ENCODE results near the gene TASP1.

TASP1 gene

DNA sequence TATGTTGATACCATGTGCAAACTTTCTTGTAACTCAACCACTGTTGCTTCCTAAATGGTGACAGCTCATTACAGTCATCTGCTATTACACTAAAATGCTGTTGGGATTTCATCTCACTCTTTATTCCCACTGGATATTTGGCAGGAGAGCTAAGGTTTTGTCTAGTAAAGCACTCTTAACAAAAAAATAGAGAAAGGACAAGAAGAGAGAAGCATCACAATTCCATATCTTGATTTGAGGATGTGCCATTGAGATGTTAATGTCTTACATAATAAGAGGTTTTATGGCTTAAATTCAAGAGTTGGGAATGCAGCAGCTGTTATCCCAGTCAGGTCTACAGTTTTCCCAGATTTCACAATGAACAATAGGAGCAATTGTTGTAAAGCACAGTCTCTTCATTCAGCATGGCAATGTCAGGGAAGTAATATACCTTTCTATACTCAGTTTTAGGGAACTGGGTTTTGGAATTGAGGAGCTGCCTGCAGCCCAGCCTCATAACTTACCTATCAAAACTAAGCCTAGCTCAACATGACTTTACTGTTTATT is 282.7 kb downstream of the TASP1 start:
- Mint-ChIP-seq H3K27me3 (no peaks in the 10 kb centered on the region), H3K36me3 (ENCODE audit: insufficient read depth) (no peaks in the 10 kb centered on the region), H3K4me1 (no peaks in the 10 kb centered on the region), H3K27ac (ENCODE audit: low read depth) (no peak overlapping the region), H3K9me3 (peaks cover 11% of the 10 kb centered on the region), H3K4me3 (no peak overlapping the region)
- DNase-seq (ENCODE audit: low spot score in 2 of 2) (no peak), ATAC-seq (replicated peaks; ENCODE audit: extremely low read depth, poor library complexity, severe bottlenecking) (no peak)

- Mint-ChIP-seq H3K9me3 (peaks cover 6% of the 10 kb centered on the region), H3K27me3 (no peaks in the 10 kb centered on the region)
- DNase-seq (ENCODE audit: low spot score in 2 of 2): no peak
Measured at GRCh38 chr20:13355411-13355810, 283.3 kb downstream of the TASP1 start.

DNA sequence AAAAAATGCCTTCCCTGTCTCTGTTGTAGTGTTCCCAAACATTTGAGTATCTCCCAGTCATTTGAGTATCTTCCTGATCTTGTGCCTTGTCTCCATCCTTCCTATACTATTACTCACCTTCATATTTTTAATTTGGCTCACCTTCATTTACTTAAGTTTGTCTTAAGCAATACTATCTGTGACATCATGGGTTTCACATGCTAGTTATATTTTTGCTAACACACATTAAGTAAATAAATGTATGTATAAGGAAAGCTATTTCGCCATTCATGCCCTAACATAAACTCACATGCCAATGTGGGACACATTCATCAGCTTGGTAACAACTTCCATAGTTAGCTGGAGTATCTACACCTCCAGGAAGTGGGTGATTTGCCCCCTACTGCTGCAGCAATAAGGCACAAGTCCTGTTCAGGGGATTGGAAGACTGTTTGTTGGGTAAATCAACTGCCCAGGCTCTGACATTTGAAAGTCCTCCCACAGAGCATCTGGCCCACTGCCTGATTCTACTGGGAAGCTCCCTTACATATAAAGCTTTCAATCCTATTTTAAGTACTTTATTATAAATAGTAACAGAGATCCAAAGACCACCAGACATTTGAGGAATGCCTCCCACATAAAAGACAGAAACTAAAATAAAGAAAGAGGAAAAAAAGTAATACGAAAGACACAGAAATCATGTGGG is 285.3 kb downstream of the TASP1 start:
- Mint-ChIP-seq H3K4me3 (no peak overlapping the region), H3K36me3 (ENCODE audit: insufficient read depth) (no peaks in the 10 kb centered on the region), H3K9me3 (peaks cover 5% of the 10 kb centered on the region), H3K27ac (ENCODE audit: low read depth) (no peak overlapping the region), H3K4me1 (no peaks in the 10 kb centered on the region), H3K27me3 (no peaks in the 10 kb centered on the region)
- no peak for ATAC-seq (replicated peaks; ENCODE audit: extremely low read depth, poor library complexity, severe bottlenecking)
- no peak for DNase-seq (ENCODE audit: low spot score in 2 of 2)

More at GRCh38 chr20:13355411-13355810, 283.3 kb downstream of the TASP1 start:
- no peak overlapping the region for H3K27ac Mint-ChIP-seq (ENCODE audit: low read depth)
- H3K4me1 Mint-ChIP-seq: no peaks in the 10 kb centered on the region
- no peak overlapping the region for H3K4me3 Mint-ChIP-seq
- ATAC-seq (replicated peaks; ENCODE audit: extremely low read depth, poor library complexity, severe bottlenecking): no peak
- H3K36me3 Mint-ChIP-seq (ENCODE audit: insufficient read depth): no peaks in the 10 kb centered on the region

DNA sequence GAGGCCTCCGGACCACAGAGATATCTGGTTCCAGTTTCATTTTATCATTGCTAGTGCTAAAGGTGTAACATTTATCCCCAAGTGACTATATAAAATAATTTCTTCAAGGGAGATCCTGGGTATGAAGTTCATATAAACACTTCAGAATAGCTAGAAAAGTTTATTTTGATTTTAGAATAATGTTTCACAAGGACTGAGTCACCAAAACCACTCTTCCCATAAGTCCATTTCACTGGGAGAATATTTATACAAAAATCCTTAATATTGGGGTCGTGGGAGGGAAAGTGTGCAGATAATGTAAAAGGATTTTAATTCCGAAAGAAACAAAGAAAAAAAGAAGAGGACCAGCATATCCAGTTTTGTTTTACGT is 289.5 kb downstream of the TASP1 start:
- Mint-ChIP-seq H3K9me3 (no peaks in the 10 kb centered on the region), H3K4me3 (no peak overlapping the region), H3K4me1 (no peaks in the 10 kb centered on the region), H3K27me3 (peaks cover 7% of the 10 kb centered on the region), H3K36me3 (ENCODE audit: insufficient read depth) (no peaks in the 10 kb centered on the region), H3K27ac (ENCODE audit: low read depth) (no peak overlapping the region)
- DNase-seq (ENCODE audit: low spot score in 2 of 2) (no peak), ATAC-seq (replicated peaks; ENCODE audit: extremely low read depth, poor library complexity, severe bottlenecking) (no peak)

- ATAC-seq (replicated peaks; ENCODE audit: extremely low read depth, poor library complexity, severe bottlenecking) (no peak), DNase-seq (ENCODE audit: low spot score in 2 of 2) (no peak)
- H3K9me3 Mint-ChIP-seq: peaks cover 3% of the 10 kb centered on the region
- H3K36me3 Mint-ChIP-seq (ENCODE audit: insufficient read depth): no peaks in the 10 kb centered on the region
- H3K27ac Mint-ChIP-seq (ENCODE audit: low read depth): no peak overlapping the region
- peaks cover 7% of the 10 kb centered on the region for H3K27me3 Mint-ChIP-seq
- no peaks in the 10 kb centered on the region for H3K4me1 Mint-ChIP-seq
- H3K4me3 Mint-ChIP-seq: no peak overlapping the region
Measured at GRCh38 chr20:13348311-13349234, 290.2 kb downstream of the TASP1 start.

DNA sequence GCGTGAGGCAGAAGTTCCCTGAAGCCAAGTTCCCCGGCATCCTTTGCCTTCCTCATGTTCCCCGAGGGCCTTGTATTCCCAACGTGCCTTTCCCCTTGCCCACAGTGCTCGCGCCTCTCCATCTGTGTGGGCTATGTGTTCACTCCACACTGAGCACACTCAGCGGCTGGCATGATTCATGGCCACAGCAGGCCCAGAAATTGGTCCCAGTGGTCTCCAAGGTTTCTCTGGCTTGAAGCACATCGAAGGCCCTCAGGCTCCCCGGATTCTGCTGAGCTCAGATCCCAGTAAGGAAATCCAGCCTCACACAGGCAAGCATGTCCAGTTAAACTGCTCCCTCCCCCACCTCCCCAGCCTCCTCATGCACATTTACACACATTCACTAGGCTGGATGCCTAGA is 294.1 kb downstream of the TASP1 start:
- Mint-ChIP-seq H3K27ac (ENCODE audit: low read depth) (no peak overlapping the region), H3K36me3 (ENCODE audit: insufficient read depth) (no peaks in the 10 kb centered on the region), H3K27me3 (peaks cover 7% of the 10 kb centered on the region), H3K4me1 (no peaks in the 10 kb centered on the region), H3K4me3 (no peak overlapping the region), H3K9me3 (peaks cover 3% of the 10 kb centered on the region)
- ATAC-seq (replicated peaks; ENCODE audit: extremely low read depth, poor library complexity, severe bottlenecking) (no peak), DNase-seq (ENCODE audit: low spot score in 2 of 2) (no peak)

DNA sequence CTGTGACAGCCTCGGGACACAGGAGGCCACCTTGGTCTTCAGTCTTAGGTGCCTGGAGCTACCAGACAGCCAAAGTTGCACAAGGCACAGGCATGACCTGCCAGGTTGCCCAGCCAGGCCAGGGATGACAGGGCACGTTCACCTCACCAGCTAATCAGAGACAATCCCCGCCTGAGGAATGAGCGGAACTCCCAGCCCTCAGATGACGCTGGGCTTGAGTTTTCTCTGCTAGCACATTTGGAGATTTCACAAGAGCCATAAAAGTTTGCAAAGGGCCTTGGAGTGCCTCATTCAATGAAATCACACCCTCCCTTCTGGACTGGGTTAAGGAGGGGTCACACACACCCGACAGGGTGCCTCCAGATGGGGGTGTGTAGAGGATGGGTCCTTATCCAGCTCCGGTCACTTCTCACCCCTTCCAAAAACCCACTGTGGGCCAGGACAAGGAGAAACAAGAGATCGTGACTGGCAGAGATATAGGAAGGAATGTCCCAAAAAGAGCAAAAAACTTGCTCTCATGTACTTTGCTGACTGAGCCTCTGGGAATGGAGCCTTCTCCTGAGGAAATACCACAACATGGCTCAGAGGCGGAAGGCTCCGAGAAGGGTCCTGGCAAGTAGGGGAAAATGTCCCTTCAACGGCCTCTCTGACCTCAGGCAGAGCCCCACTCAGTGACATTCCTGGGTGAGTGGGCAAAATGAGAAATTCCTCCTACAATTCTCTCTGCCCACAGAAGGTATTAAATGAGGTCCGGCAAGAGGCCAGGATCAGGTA is 296.1 kb downstream of the TASP1 start:
- H3K36me3 Mint-ChIP-seq (ENCODE audit: insufficient read depth): no peaks in the 10 kb centered on the region
- peaks cover 7% of the 10 kb centered on the region for H3K27me3 Mint-ChIP-seq
- H3K27ac Mint-ChIP-seq (ENCODE audit: low read depth): no peak overlapping the region
- peaks cover 3% of the 10 kb centered on the region for H3K9me3 Mint-ChIP-seq
- H3K4me1 Mint-ChIP-seq: no peaks in the 10 kb centered on the region
- no peak for DNase-seq (ENCODE audit: low spot score in 2 of 2)
- no peak for ATAC-seq (replicated peaks; ENCODE audit: extremely low read depth, poor library complexity, severe bottlenecking)
- H3K4me3 Mint-ChIP-seq: no peak overlapping the region

GRCh38 chr20:13341737-13342393 is 296.9 kb downstream of the TASP1 start:
- H3K4me1 Mint-ChIP-seq: no peaks in the 10 kb centered on the region
- ATAC-seq (replicated peaks; ENCODE audit: extremely low read depth, poor library complexity, severe bottlenecking) (no peak), DNase-seq (ENCODE audit: low spot score in 2 of 2) (no peak)
- no peak overlapping the region for H3K4me3 Mint-ChIP-seq
- no peaks in the 10 kb centered on the region for H3K27me3 Mint-ChIP-seq
- no peak overlapping the region for H3K27ac Mint-ChIP-seq (ENCODE audit: low read depth)
- H3K36me3 Mint-ChIP-seq (ENCODE audit: insufficient read depth): no peaks in the 10 kb centered on the region
- peaks cover 3% of the 10 kb centered on the region for H3K9me3 Mint-ChIP-seq

GRCh38 chr20:13340088-13340487 is 298.6 kb downstream of the TASP1 start:
- Mint-ChIP-seq H3K9me3 (peaks cover 3% of the 10 kb centered on the region), H3K27me3 (no peaks in the 10 kb centered on the region), H3K27ac (ENCODE audit: low read depth) (no peak overlapping the region), H3K36me3 (ENCODE audit: insufficient read depth) (no peaks in the 10 kb centered on the region), H3K4me1 (no peaks in the 10 kb centered on the region), H3K4me3 (no peak overlapping the region)
- no peak for ATAC-seq (replicated peaks; ENCODE audit: extremely low read depth, poor library complexity, severe bottlenecking)
- DNase-seq (ENCODE audit: low spot score in 2 of 2): no peak
